Limb (tissue), 2 donors: ENCODE results near the gene ZMIZ1.
A peak's percentile ranks its signal among the peaks of the same experiment; 100 is the strongest.

Source experiments
- DNase-seq, 2 donors: peaks; one replicate each; pipeline ENCODE4 v3.0.0-alpha.2; 2016; ENCODE audit errors: extremely low spot score in 2 of 2

ZMIZ1 gene

GRCh38 chr10:79068562-79069324 lies at the start of gene ZMIZ1:
ZMIZ1 (plus strand) TSS chr10:79068966; CDS start chr10:79201633, 132,667 bp downstream.
- DNase-seq, result peak; percentile 91 to 93

- no peak for DNase-seq
Measured at GRCh38 chr10:79019441-79020014, 49.2 kb upstream of the ZMIZ1 start.

GRCh38 chr10:79020015-79020491 lies 48.7 kb upstream of the ZMIZ1 start:
- DNase-seq, result no peak

- DNase-seq, result no peak
Measured at GRCh38 chr10:79020605-79021004, 48.2 kb upstream of the ZMIZ1 start.

GRCh38 chr10:79021331-79021907 lies 47.3 kb upstream of the ZMIZ1 start:
- DNase-seq, result no peak

- DNase-seq, result no peak
Measured at GRCh38 chr10:79021948-79022499, 46.7 kb upstream of the ZMIZ1 start.

GRCh38 chr10:79022565-79023230 lies 46.1 kb upstream of the ZMIZ1 start:
- DNase-seq, result peak in 1 of 2 donors; percentile 33

GRCh38 chr10:79023240-79024162 lies 45.3 kb upstream of the ZMIZ1 start:
- peak in 1 of 2 donors; percentile 15 for DNase-seq

- no peak for DNase-seq
Measured at GRCh38 chr10:79024296-79024695, 44.5 kb upstream of the ZMIZ1 start.

GRCh38 chr10:79024720-79025198 lies 44.0 kb upstream of the ZMIZ1 start:
- no peak for DNase-seq

GRCh38 chr10:79025199-79025832 lies 43.5 kb upstream of the ZMIZ1 start:
- peak in 1 of 2 donors; percentile 75 for DNase-seq

GRCh38 chr10:79026341-79026761 lies 42.4 kb upstream of the ZMIZ1 start:
- no peak for DNase-seq

GRCh38 chr10:79026806-79027146 lies 42.0 kb upstream of the ZMIZ1 start:
- no peak for DNase-seq

- DNase-seq, result no peak
Measured at GRCh38 chr10:79027147-79028055, 41.4 kb upstream of the ZMIZ1 start.

- DNase-seq, result no peak
Measured at GRCh38 chr10:79028056-79028430, 40.7 kb upstream of the ZMIZ1 start.

- no peak for DNase-seq
Measured at GRCh38 chr10:79028451-79029010, 40.2 kb upstream of the ZMIZ1 start.

- DNase-seq, result no peak
Measured at GRCh38 chr10:79029478-79030390, 39.0 kb upstream of the ZMIZ1 start.

- no peak for DNase-seq
Measured at GRCh38 chr10:79030705-79031104, 38.1 kb upstream of the ZMIZ1 start.
